GM23338 (cell line): Measurements from ENCODE around the gene THADA.

ENCODE experiments used
- CTCF ChIP-seq, 2 experiments: fragments of 200-600 bp in 1 of 2; sonication (generic) in 1 of 2; conservative IDR thresholded peaks; 2 replicates each; pipeline versions ENCODE4 v1.5.1 to v1.6.1; 2016 to 2017; ENCODE audit warnings: antibody characterized with exemption in 2 of 2, low read depth in 2 of 2, mild to moderate bottlenecking in 2 of 2, moderate library complexity in 1 of 2
- EZH2 ChIP-seq: fragments of 200-600 bp; sonication (generic); IDR thresholded peaks from one replicate; pipeline ENCODE4 v1.8.0; 2017; ENCODE audit warnings: antibody characterized with exemption, mild to moderate bottlenecking, low read depth; ENCODE audit not compliant: unreplicated experiment
- ZNF331 ChIP-seq: fragments of 250-450 bp; sonication (Bioruptor Pico); IDR thresholded peaks from 2 replicates; pipeline ENCODE4 v1.5.0; 2020; ENCODE audit warnings: low read depth, mild to moderate bottlenecking, moderate library complexity

DNA sequence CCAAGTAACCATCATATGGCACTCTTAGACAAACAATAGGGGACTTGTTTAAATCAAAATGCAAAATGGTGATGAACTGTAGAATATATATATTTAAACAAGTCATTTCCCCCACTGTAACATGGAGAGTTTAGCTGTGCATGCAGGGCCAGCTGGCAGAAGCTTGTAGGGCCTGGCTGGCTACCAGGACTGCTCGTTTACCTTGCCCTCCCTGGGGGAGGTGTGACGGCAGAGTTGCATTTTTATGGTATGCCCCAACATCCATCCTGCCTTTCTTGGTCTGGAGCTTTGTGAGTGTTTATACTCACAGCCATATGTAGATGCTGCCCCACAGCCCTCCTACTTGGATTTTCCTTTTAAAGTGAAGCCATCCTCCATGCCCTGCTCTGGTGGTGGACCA lies 267.7 kb downstream of the THADA start:
- no peak for TF ChIP-seq CTCF (conservative IDR thresholded peaks at IDR 0.05; ENCODE audit: low read depth in 2 of 2)
- no peak for TF ChIP-seq EZH2
- TF ChIP-seq ZNF331 (CRISPR knock-in tag) = no peak
